Measurements from ENCODE around the gene SH2D1A.

- TF ChIP-seq EZH2phosphoT487 (IDR thresholded peaks at IDR 0.05; ENCODE audit: insufficient read depth, low read depth) (no peak), EZH2 (IDR thresholded peaks at IDR 0.05; ENCODE audit: insufficient read depth, poor library complexity, severe bottlenecking) (no peak)
Measured at GRCh38 chrX:124337916-124338315, 8.4 kb upstream of the SH2D1A start.

Data from GM23248 (cell line).